ENCODE measurements around the gene LAMC2.
A peak's percentile ranks its signal among the peaks of the same experiment; 100 is the strongest.

LAMC2 gene

GRCh38 chr1:183214021-183214970 is 28.2 kb downstream of the LAMC2 start:
- DNase-seq = no peak

DNA sequence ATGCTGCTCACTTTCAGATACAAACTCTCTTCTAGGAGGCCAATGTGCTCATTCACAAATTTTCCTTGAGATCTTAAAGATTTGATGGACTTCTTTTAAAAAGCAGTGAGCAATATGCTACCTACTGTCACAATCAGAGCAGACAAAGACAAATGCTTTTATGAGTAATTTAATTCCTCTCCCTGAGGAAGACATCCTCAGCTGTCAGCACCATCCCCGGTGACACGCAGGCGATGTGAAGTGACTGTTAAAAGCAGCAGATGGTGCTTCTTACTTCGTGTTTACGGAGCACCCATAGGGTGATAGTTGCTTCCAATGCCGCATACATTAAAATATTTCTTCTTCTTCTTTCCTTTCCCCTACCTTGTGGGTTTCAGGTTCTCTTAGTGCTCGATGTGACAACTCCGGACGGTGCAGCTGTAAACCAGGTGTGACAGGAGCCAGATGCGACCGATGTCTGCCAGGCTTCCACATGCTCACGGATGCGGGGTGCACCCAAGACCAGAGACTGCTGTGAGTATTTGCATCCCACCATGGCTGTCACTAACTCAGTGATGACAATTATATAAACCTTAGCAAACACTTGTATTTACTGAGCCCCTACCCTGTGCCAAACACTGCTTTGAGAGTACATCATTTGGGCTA is 29.1 kb downstream of the LAMC2 start:
- DNase-seq = no peak

GRCh38 chr1:183215936-183216335 is 29.9 kb downstream of the LAMC2 start:
- no peak for DNase-seq

- no peak for DNase-seq
Measured at GRCh38 chr1:183218027-183218618, 32.1 kb downstream of the LAMC2 start.

- DNase-seq = no peak
Measured at GRCh38 chr1:183218971-183219615, 33.0 kb downstream of the LAMC2 start.

DNA sequence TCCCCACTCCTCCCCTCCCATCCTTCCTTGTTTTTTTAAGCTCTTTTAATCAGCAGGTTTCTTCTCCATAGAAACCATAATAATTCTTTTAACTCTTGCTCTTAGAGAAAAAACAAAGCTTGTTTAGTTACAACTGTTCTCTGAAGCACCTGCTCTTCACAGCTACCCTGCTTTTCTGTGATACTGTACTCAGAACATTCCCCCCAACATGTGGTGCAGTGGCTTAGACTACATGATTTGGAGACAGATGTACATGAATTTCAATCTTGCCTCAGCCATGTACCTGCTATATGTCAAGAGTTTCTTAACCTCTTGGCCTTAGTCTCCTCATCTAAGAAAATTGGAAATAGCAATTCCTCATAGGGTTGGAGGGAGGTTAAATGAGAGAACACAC is 33.5 kb downstream of the LAMC2 start:
- DNase-seq = no peak

- no peak for DNase-seq
Measured at GRCh38 chr1:183222909-183223308, 36.8 kb downstream of the LAMC2 start.

DNA sequence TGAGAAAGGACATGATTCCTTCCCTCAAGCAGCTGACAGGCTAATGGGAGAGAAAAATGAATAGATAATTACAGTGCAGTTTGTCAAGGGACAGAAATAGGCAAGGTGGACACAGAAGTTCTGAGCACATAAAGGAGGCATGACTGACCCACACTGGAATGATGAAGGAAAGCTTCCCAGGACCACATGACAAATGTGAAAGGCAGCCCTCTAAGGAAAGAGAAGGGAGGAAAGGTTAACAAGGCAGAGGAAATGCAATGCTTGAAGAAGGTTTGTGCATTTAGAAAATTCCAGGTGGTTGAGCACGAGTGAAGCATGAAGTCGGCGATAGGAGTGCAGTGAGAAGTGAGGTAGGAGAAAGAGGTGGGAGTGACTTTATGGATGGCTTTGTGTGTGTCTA is 37.4 kb downstream of the LAMC2 start:
- no peak for DNase-seq

GRCh38 chr1:183226361-183226760 is 40.3 kb downstream of the LAMC2 start:
- DNase-seq = no peak

DNA sequence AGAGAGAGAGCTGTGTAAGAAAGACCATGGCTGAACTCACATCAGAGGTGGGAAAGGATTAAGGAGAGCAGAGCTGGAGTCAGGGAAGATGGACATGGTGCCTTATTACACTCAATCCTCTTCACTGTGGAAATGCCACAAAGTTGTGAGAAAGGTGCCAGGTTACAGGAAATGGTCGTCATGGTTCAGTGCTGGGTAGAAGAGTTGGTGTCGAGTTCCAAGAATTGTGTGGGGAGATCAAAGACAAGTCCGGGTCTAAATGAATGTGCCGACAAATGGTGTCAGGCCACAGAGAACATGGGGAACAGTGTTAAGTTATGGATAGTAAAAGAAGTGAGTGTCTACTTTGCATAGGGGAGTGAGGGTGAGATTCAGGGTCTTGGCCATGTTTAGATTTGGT is 40.9 kb downstream of the LAMC2 start:
- DNase-seq = peak; percentile 73

GRCh38 chr1:183227422-183228346 is 41.6 kb downstream of the LAMC2 start:
- no peak for DNase-seq

DNA sequence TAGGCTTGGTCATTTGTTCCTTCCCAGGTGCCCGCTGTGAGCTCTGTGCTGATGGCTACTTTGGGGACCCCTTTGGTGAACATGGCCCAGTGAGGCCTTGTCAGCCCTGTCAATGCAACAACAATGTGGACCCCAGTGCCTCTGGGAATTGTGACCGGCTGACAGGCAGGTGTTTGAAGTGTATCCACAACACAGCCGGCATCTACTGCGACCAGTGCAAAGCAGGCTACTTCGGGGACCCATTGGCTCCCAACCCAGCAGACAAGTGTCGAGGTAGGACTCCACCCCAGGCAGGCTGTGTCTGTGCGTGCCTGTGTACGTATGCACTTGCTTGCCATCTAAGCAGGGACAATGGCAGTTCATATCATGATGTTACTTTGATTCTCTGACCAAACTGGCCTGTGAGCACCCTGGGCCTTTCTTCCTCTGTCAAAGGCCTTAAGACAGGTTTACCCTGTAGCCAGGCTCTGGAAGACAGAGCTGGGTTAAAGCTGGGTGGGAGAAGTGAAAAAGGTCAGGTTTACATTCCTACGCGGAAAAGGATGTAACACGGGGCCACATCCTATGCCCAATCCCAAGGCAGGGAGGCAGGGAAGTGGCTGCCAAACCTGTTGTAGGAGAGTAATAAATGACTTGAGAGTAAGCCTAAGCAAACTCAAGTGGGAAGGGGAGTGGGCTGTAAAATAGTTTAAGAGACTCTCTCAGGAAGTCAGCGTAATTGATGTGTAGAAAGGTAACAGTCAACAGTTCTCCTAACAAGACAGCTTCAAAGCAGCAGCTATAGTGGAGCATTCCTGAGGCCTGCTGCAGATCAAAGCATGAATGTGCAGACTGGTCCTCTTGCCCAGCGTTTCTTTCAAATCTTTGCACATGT is 42.5 kb downstream of the LAMC2 start:
- DNase-seq = no peak

- peak; percentile 96 for DNase-seq
Measured at GRCh38 chr1:183230413-183230812, 44.3 kb downstream of the LAMC2 start.

DNA sequence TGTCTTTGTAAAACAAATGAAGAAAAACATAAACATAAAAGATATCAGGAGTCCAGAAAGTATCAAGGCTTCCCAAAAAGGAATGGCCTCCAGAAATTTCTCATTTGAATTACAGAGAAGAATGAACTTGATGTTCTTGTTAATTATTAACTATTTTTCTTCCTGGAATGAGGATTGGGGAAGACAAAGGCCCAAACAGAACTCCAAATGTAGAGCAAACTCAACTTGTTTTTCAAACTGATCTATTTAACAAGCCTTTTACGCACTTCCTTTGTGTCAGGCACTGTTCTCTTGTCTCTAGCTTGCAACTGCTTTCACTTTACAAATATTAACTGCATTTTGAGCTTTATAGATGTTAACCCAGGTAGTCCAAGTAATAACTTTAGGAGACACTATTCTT is 45.5 kb downstream of the LAMC2 start:
- DNase-seq = peak; percentile 34

- no peak for DNase-seq
Measured at GRCh38 chr1:183233113-183233512, 47.0 kb downstream of the LAMC2 start.

- DNase-seq = peak; percentile 83
Measured at GRCh38 chr1:183234660-183235476, 48.8 kb downstream of the LAMC2 start.

- no peak for DNase-seq
Measured at GRCh38 chr1:183235503-183235902, 49.4 kb downstream of the LAMC2 start.

DNA sequence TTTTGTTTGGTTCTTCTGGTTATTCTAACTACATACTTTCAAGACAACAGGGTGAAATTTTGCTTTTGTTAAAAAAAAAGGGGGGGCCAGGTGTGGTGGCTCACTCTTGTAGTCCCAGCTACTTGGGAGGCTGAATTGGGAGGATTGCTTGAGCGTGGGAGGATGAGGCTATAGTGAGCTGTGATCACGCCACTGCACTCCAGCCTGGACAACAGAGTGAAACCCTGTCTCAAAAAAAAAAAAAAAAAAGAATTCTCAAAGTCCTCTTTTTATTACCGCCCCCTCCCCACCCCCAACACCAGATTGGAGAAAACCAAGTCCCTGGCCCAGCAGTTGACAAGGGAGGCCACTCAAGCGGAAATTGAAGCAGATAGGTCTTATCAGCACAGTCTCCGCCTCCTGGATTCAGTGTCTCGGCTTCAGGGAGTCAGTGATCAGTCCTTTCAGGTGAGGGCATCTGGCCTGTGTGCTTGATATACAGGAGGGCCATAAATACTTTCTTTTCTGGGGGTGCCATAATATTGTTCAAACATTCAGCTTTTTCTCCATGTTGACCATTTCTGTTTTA is 50.2 kb downstream of the LAMC2 start:
- DNase-seq = peak; percentile 27

- no peak for DNase-seq
Measured at GRCh38 chr1:183237046-183237445, 51.0 kb downstream of the LAMC2 start.

DNA sequence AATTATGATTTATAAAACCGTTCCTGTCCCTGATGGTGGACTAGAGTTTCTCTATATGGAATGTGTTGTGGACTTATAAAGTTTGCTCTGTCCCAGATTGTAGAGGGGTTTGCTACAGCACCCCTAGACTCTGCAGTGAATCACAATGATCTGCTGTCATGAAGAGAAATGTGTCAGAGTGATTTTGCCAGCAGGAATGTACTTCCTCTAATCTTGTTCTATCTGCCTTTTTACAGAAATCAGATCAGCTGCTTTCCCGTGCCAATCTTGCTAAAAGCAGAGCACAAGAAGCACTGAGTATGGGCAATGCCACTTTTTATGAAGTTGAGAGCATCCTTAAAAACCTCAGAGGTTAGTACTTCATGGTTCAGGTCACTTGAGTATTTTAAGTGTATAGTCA is 52.0 kb downstream of the LAMC2 start:
- DNase-seq = no peak
